ENCODE results near the gene NEU3.
"Not testable (repeated sequence)": the region's sequence is repeated elsewhere in the genome, so short reads cannot be mapped to it uniquely, and the experiment has no call there.

The NEU3 gene

GRCh38 chr11:75011357-75011756, 22.6 kb downstream of the NEU3 start:
- H3K4me2 ChIP-seq: no peak overlapping the region
- peaks cover 93% of the 10 kb centered on the region for H3K36me3 ChIP-seq
- H3K9me3 ChIP-seq: no peaks in the 10 kb centered on the region
- no peaks in the 10 kb centered on the region for H4K20me1 ChIP-seq
- no peak overlapping the region for H3K4me3 ChIP-seq
- H3K27ac ChIP-seq: no peak overlapping the region
- no peaks in the 10 kb centered on the region for H3K4me1 ChIP-seq
- no peak overlapping the region for H3K9ac ChIP-seq
- no peaks in the 10 kb centered on the region for H3K27me3 ChIP-seq
- no peak for TF ChIP-seq Cebpa-rat (IDR thresholded peaks at IDR 0.05)

GRCh38 chr11:75011872-75012271, 23.1 kb downstream of the NEU3 start:
- H3K9me3 ChIP-seq: peaks cover 2% of the 10 kb centered on the region; the same call in 1 of the 2 replicates
- no peak overlapping the region for H3K4me3 ChIP-seq
- H3K27me3 ChIP-seq: no peaks in the 10 kb centered on the region
- no peak for TF ChIP-seq Cebpa-rat (IDR thresholded peaks at IDR 0.05)
- H3K4me1 ChIP-seq: no peaks in the 10 kb centered on the region
- H3K9ac ChIP-seq: no peak overlapping the region
- H3K4me2 ChIP-seq: no peak overlapping the region
- peaks cover 93% of the 10 kb centered on the region for H3K36me3 ChIP-seq
- H3K27ac ChIP-seq: no peak overlapping the region
- H4K20me1 ChIP-seq: no peaks in the 10 kb centered on the region

GRCh38 chr11:75013051-75013450, 24.3 kb downstream of the NEU3 start:
- Histone ChIP-seq H3K4me1 (no peaks in the 10 kb centered on the region), H3K27ac (no peak overlapping the region), H3K27me3 (no peaks in the 10 kb centered on the region), H3K9ac (no peak overlapping the region), H3K9me3 (peaks cover 14% of the 10 kb centered on the region), H3K4me2 (no peak overlapping the region), H4K20me1 (no peaks in the 10 kb centered on the region), H3K4me3 (no peak overlapping the region), H3K36me3 (peaks cover 92% of the 10 kb centered on the region)
- TF ChIP-seq Cebpa-rat (IDR thresholded peaks at IDR 0.05): no peak

GRCh38 chr11:75014129-75014528, 25.4 kb downstream of the NEU3 start:
- Histone ChIP-seq H3K9ac (no peak overlapping the region), H3K4me1 (no peaks in the 10 kb centered on the region), H3K36me3 (peaks cover 91% of the 10 kb centered on the region), H4K20me1 (no peaks in the 10 kb centered on the region), H3K4me3 (no peak overlapping the region), H3K4me2 (no peak overlapping the region), H3K27ac (no peak overlapping the region), H3K27me3 (no peaks in the 10 kb centered on the region), H3K9me3 (peaks cover 25% of the 10 kb centered on the region)
- TF ChIP-seq Cebpa-rat (IDR thresholded peaks at IDR 0.05): no peak

GRCh38 chr11:75019200-75019599, 30.5 kb downstream of the NEU3 start:
- H3K9ac ChIP-seq, H4K20me1 ChIP-seq, H3K4me3 ChIP-seq, H3K4me2 ChIP-seq, H3K4me1 ChIP-seq, H3K27me3 ChIP-seq, H3K27ac ChIP-seq: not testable (repeated sequence)
- peaks cover 37% of the 10 kb centered on the region for H3K9me3 ChIP-seq
- H3K36me3 ChIP-seq: peaks cover 44% of the 10 kb centered on the region

DNA sequence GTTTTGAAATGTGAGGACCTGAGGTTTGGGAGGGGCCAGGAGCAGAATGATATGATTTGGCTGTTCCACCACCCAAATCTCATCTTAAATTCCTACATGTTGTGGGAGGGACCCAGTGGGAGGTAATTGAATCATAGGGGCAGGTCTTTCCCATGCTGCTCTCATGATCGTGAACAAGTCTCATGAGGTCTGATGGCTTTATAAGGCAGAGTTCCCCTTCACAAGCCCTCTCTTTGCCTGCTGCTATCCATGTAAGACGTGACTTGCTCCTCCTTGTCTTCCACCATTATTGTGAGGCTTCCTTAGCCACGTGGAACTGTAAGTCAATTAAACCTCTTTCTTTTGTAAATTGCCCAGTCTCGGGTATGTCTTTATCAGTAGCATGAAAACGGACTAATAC, 31.6 kb downstream of the NEU3 start:
- Histone ChIP-seq H3K36me3 (peaks cover 39% of the 10 kb centered on the region), H3K9me3 (peaks cover 37% of the 10 kb centered on the region)
- not testable (repeated sequence) for H3K27me3 ChIP-seq, H3K4me3 ChIP-seq, H3K9ac ChIP-seq, H3K4me1 ChIP-seq, H3K27ac ChIP-seq, H4K20me1 ChIP-seq, H3K4me2 ChIP-seq

GRCh38 chr11:75022296-75022695, 33.6 kb downstream of the NEU3 start:
- Histone ChIP-seq H3K4me3 (no peak overlapping the region), H3K27me3 (no peaks in the 10 kb centered on the region)

DNA sequence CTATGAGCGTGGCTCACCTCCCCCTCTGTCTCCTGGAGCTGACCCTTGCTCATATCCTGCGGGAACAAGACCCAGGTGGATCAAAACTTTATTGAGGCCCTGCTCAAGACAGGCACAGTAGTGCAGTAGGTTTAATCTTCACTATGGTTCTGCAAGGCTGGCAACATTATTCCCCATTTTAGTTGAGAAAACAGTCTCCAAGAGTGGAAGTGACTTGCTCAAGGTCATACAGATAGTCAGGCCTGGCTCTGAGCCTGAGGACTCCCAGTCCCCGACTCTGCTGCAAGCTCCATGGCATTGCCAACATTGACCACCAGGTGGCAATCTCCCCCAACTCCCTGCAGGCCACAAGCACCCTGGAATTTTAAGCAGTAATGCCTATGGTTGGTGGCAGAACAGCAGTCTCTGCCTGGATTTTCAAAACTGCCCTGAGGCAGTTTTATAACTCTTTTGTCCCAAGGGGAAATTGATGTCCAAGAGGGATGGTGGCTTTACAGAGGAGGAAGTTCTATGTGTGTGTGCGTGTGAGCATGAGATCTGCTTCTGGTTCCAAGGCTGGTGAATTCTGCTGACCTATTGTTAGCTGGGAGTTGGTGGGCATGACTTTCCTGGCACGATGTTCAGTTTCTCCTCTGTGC, 34.1 kb downstream of the NEU3 start:
- Histone ChIP-seq H3K4me1 (no peaks in the 10 kb centered on the region), H4K20me1 (no peaks in the 10 kb centered on the region), H3K4me2 (no peak overlapping the region), H3K36me3 (peaks cover 16% of the 10 kb centered on the region; the same call in 1 of the 2 replicates), H3K27ac (no peak overlapping the region), H3K9me3 (peaks cover 25% of the 10 kb centered on the region), H3K4me3 (no peak overlapping the region), H3K27me3 (no peaks in the 10 kb centered on the region), H3K9ac (no peak overlapping the region)
- no peak for TF ChIP-seq Cebpa-rat (IDR thresholded peaks at IDR 0.05)

More at GRCh38 chr11:75022296-75022695, 33.6 kb downstream of the NEU3 start:
- Histone ChIP-seq H4K20me1 (no peaks in the 10 kb centered on the region), H3K27ac (no peak overlapping the region), H3K9ac (no peak overlapping the region), H3K36me3 (peaks cover 20% of the 10 kb centered on the region), H3K4me2 (no peak overlapping the region), H3K9me3 (peaks cover 31% of the 10 kb centered on the region), H3K4me1 (no peaks in the 10 kb centered on the region)
- TF ChIP-seq Cebpa-rat (IDR thresholded peaks at IDR 0.05): no peak

- H3K9ac ChIP-seq: no peak overlapping the region
- peaks cover 19% of the 10 kb centered on the region for H3K9me3 ChIP-seq
- no peaks in the 10 kb centered on the region for H3K4me1 ChIP-seq
- no peak overlapping the region for H3K27ac ChIP-seq
- TF ChIP-seq Cebpa-rat (IDR thresholded peaks at IDR 0.05): no peak
- no peaks in the 10 kb centered on the region for H3K27me3 ChIP-seq
- H4K20me1 ChIP-seq: no peaks in the 10 kb centered on the region
- peaks cover 9% of the 10 kb centered on the region; the same call in 1 of the 2 replicates for H3K36me3 ChIP-seq
- H3K4me2 ChIP-seq: no peak overlapping the region
- H3K4me3 ChIP-seq: no peak overlapping the region
Observed at GRCh38 chr11:75023446-75024067, 34.8 kb downstream of the NEU3 start.

- peaks cover 4% of the 10 kb centered on the region; the same call in 1 of the 2 replicates for H3K36me3 ChIP-seq
- H3K4me2 ChIP-seq: no peak overlapping the region
- no peaks in the 10 kb centered on the region for H4K20me1 ChIP-seq
- H3K4me3 ChIP-seq: no peak overlapping the region
- H3K4me1 ChIP-seq: no peaks in the 10 kb centered on the region
- no peaks in the 10 kb centered on the region for H3K27me3 ChIP-seq
- TF ChIP-seq Cebpa-rat (IDR thresholded peaks at IDR 0.05): no peak
- no peak overlapping the region for H3K27ac ChIP-seq
- no peak overlapping the region for H3K9ac ChIP-seq
- peaks cover 14% of the 10 kb centered on the region for H3K9me3 ChIP-seq
Observed at GRCh38 chr11:75024068-75024449, 35.3 kb downstream of the NEU3 start.

Data from BLaER1 (cell line).